Measurements from ENCODE around the gene OMP.
A peak's percentile ranks its signal among the peaks of the same experiment; 100 is the strongest.
"Not testable (repeated sequence)": the region's sequence is repeated elsewhere in the genome, so short reads cannot be mapped to it uniquely, and the experiment has no call there.

The OMP gene

DNA sequence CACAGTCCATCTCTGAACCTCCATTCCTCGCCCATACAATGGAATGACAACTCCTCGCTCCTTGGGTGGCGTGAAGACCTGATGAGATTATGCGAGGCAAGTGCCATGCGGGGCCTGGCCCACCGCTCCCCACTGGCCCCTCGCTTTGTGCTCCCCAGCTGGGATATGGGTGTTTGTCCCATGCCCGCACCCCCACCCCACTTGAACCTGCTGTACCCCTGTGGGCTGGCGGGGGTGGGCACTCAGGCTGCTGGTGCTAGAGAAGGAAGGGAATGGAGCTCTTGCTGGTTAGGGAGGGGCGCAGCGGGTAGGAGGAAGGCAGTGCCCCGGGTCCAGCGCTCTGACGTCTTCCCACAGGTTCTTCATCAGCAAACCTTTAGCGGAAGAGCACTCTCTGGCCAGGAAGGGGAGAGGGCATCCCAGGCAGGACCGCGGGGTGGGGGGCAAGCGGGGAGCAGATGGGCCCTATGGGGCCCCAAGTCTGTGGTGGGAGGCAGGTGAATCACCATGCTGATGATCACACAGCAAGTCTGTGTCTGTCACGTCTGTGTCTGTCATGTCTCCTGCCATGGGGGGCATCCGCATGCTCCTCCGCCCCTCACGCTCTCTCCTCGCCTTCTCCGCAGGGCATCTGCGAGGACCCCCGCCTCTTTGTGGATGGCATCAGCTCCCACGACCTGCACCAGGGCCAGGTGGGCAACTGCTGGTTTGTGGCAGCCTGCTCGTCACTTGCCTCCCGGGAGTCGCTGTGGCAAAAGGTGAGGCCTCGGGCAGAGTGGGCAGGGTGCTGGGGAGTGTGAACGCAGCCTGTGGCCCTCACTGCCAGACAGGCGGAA lies 9.4 kb upstream of the OMP start:
- no peak for TF ChIP-seq JUND (IDR thresholded peaks at IDR 0.05; ENCODE audit: low read depth)
- in situ Hi-C loops (cut with HindIII; ENCODE audit: low pct_unique_long_range_greater_than_20kb, low sequenced_read_pairs) = no loop called here
- no peak for DNase-seq (ENCODE audit: low read depth in 1 of 2, low spot score in 1 of 2)

DNA sequence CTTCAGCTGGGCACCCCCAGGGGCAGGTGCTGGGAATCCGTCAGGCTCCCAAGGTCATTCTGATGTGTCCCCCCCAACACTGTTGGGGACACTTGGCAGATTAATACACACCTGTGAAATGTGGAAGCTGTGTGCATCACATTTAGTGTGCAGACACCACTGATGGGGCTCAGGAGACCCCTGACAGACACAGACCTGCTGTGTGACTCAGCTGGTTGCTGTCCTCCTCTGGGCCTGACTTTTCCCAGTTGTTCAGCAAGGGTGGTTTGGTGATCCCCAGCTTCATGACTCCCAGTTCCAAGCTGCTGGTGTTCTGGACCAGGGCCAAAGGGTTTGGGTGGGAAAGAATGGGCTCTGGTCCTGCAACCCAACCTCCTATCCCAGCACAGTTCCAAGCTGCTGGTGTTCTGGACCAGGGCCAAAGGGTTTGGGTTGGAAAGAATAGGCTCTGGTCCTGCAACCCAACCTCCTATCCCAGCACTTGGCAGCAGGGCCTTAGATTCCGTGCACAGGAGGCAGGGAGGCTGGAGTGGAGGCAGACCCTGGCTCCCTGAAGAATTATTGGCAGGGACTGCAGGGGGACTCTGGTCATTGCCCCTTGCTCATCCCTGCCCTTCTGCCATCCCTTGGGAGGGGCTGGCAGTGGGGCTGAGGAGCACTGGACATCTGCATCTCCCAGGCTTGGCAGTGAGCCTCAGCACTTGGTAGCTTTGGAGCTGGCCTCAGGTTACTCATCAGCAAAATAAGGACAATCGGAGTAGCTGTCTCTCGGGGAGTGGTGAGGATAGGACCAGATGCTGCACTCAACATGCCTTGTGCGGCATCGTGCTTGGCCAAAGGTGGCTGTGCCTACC lies 8.4 kb upstream of the OMP start:
- in situ Hi-C loops (cut with HindIII; ENCODE audit: low pct_unique_long_range_greater_than_20kb, low sequenced_read_pairs) = no loop called here
- DNase-seq (ENCODE audit: low read depth in 1 of 2, low spot score in 1 of 2) = no peak
- TF ChIP-seq JUND (IDR thresholded peaks at IDR 0.05; ENCODE audit: low read depth) = no peak

DNA sequence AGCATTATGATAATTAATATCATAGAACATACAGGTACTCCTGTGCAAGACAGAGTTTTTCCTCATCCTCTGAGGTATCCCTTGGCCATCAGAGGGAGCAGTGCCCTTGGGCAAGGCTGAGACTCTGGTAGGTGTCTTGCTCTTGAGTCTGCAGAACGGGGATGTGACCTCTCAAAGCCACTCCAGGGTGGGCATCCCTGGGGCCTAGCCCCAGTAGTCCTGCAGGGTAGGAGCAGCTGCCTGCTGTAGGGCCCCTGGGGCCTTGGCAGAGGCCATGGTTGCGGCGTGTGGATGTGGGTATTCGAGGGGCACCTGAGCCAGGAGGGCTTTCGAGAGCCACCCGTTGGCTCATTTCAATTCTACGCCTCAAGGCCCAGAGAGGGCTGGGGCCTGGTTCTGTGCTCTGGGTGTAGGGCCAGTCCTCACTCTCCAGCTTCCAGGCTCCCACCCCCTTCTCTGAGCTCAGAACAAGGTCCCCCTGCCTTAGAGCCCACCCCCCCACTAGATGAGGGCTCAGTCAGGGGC lies 7.7 kb upstream of the OMP start:
- no peak for TF ChIP-seq JUND (IDR thresholded peaks at IDR 0.05; ENCODE audit: low read depth)
- in situ Hi-C loops (cut with HindIII; ENCODE audit: low pct_unique_long_range_greater_than_20kb, low sequenced_read_pairs) = no loop called here
- no peak for DNase-seq (ENCODE audit: low read depth in 1 of 2, low spot score in 1 of 2)

DNA sequence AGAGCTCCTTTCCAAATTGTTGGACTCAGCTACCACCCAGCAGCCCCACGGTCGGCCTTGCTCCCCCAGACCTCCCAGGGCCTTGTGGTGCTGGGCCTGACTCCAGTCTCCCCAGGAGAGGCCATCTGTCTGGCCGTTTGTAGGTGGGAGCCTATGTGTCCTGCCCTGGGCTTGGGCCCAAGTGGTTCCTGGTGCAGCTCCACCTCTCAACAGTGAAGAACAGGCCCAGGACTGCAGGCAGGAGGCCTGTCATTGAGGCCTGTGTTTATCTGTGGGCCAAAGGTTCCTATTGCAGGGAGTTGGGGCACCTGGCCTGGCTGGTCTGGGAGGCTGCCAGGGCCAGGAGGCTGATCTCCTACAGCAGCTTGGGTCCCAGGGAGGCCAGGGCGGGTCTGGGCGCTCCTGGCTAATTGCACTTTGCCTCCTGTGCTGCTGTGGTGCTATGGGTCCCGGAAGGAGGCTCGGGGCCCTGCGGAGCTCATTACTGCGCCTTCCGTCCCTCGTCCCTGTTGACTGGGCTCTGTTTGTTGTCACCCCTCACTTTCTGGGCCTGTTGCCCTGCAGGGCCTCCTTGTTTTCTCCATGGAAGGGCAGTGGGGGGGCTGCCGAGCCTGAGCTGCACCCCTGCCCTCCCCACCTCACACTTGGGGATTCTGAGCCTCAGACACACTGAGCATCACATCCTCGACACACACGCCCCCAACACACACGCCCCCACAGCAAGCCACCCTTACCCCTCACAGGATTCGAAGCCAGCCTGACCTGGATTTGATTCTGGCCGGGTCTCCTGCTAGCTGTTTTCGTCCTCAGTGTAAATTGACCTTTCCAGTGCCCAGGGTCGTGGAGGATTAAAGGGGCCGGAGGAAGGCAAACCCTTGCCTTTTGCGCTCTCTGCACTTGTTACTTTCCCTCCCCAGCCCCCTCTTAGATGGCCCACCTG lies 6.8 kb upstream of the OMP start:
- DNase-seq (ENCODE audit: low read depth in 1 of 2, low spot score in 1 of 2) = no peak
- TF ChIP-seq JUND (IDR thresholded peaks at IDR 0.05; ENCODE audit: low read depth) = no peak
- in situ Hi-C loops (cut with HindIII; ENCODE audit: low pct_unique_long_range_greater_than_20kb, low sequenced_read_pairs) = no loop called here

DNA sequence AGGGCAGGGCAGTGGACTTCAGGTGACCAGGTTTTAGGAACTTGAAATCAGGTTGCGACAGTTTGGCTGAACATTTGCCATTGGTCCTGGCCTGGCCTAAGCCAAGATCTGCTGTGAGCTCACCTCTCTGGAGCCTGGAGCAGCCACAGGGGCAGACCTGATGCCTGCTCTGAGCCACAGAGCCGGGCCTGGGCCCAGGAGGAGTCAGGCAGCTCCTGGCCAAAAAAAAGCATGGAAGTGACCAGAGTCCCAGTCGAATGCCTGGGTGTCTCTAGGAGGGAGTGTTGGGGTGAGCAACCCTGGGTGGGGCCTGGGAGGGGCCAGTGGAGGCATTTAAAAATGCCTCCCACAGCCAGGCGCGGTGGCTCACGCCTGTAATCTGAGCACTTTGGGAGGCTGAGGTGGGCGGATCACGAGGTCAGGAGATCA lies 6.0 kb upstream of the OMP start:
- no peak for TF ChIP-seq JUND (IDR thresholded peaks at IDR 0.05; ENCODE audit: low read depth)
- in situ Hi-C loops (cut with HindIII; ENCODE audit: low pct_unique_long_range_greater_than_20kb, low sequenced_read_pairs) = no loop called here
- DNase-seq (ENCODE audit: low read depth in 1 of 2, low spot score in 1 of 2) = no peak

DNA sequence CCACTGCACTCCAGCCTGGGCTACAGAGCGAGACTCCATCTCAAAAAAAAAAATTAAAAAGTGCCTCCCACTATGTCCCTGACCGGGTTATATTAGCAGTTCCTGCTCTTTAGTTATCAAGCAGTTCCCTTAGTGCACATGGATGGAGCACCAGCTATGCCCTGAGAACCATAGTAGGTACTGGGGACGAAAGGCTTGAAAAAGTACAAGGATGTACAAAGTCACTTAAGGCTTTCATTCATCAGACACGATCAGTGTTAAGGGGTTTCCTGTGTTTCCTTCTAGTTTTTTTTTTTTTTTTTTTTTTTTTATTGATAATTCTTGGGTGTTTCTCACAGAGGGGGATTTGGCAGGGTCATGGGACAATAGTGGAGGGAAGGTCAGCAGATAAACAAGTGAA lies 5.5 kb upstream of the OMP start:
- in situ Hi-C loops (cut with HindIII; ENCODE audit: low pct_unique_long_range_greater_than_20kb, low sequenced_read_pairs); DNase-seq (ENCODE audit: low read depth in 1 of 2, low spot score in 1 of 2): not testable (repeated sequence)

DNA sequence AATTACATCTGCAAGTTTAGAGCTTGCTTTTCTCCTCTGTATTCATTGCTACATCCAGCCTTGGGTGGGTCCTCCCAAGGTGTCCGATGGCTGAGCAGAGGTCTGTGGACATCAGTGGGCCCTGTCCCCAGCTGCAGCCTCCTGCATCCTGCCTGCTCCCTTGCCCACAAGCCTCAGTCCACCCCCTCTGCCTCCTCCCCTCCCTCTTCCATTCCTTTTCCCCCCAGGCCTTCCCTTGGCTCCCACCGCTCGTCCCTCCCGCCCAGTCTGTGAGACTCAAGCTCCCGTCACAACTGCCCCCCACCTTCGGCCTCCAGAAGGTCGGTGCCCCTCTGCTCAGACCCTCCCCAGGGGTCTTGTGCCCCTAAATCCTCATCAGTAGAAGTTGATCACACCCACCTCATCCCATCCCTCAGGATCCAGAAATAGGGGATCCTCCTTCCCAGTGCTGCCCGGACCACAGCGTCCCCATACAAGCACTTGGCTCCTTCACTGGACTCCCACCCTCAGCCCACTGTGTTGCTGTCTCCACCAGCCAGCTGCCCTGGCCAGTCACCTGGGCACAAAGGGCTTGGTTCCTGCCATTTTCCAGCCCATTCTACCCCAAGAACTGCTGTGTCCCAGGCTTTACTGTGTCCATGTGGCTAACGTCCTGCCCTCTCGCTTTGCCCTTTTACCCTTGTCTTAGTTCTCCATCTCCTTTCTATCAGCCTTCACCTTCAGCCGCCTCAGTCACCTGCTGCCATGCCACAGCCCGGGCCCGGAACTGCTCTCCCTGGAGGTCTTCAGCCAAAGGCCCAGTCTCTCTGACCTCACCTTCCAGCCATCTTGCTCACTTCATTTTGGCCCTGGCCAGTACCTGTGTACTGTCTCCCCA lies 2.2 kb upstream of the OMP start:
- no peak for TF ChIP-seq JUND (IDR thresholded peaks at IDR 0.05; ENCODE audit: low read depth)
- in situ Hi-C loops (cut with HindIII; ENCODE audit: low pct_unique_long_range_greater_than_20kb, low sequenced_read_pairs) = no loop called here
- DNase-seq (ENCODE audit: low read depth in 1 of 2, low spot score in 1 of 2) = no peak

DNA sequence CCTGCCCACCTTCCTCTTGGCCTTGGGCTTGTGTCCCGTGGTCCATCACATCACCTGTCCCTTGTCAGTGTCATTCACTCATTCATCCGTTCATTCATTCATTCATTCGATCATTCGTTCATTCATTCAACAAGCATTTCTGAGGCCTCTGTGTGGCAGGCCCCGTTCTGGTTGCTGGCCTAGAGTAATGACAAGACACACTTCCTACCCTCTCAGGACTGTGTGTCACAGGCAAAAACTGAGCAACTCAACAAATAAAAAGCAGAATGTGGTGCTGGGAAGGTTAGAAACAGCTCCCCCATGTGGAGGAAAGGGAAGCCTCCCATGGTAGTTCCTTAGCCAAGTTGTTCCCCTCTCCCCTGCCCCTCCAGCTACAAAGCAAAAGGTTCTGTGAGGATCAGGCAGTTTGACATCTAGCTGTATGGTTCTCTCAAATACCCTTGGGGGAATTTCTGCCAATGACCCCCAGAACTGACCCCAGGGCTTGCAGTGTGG lies 1.6 kb upstream of the OMP start:
- no peak for TF ChIP-seq JUND (IDR thresholded peaks at IDR 0.05; ENCODE audit: low read depth)
- DNase-seq (ENCODE audit: low read depth in 1 of 2, low spot score in 1 of 2) = peak in 1 of 2 experiments; percentile 59
- in situ Hi-C loops (cut with HindIII; ENCODE audit: low pct_unique_long_range_greater_than_20kb, low sequenced_read_pairs) = no loop called here

DNA sequence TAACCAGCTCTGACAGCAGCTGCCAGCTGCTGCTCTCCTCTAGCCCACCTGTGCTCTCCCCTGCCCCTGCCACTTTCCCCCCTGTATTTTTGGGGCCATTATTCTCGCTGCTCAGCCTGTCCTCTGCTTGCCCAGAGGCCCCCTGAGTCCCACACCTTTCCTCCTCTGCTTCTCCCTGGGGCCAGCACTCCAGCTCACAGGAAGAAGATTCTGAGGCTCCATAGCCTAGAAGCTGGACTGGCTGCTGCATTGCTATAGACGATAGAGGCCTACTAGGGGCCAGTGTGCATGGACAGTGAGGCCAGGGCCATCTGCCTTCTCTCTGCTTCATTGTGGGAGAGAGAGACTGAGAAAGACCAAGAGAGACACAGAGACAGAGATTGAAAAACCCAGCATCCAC lies 679 bp downstream of the OMP start:
- in situ Hi-C loops (cut with HindIII; ENCODE audit: low pct_unique_long_range_greater_than_20kb, low sequenced_read_pairs) = no loop called here
- DNase-seq (ENCODE audit: low read depth in 1 of 2, low spot score in 1 of 2) = no peak
- no peak for TF ChIP-seq JUND (IDR thresholded peaks at IDR 0.05; ENCODE audit: low read depth)

DNA sequence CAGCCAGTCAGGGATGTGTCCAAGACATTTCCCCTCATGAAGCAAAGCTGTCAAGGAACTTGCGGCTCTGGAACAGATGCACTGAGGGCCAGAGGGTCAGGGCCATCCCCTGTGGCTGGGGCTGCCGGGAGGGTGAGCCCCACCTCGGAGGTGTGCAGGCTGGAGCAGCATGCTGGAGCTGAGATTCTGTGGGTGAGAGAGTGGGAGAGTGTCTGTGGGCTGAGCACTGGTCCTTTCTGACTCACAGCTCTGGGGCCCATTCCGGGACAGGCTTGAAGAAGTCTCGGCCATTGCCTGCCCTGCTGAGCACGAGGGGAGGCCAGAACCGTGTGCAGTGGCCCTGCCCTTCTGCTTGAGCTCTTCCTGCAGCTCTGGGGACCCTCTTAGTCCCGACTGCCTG lies 2.1 kb downstream of the OMP start:
- no peak for DNase-seq (ENCODE audit: low read depth in 1 of 2, low spot score in 1 of 2)
- in situ Hi-C loops (cut with HindIII; ENCODE audit: low pct_unique_long_range_greater_than_20kb, low sequenced_read_pairs) = no loop called here
- TF ChIP-seq JUND (IDR thresholded peaks at IDR 0.05; ENCODE audit: low read depth) = no peak

DNA sequence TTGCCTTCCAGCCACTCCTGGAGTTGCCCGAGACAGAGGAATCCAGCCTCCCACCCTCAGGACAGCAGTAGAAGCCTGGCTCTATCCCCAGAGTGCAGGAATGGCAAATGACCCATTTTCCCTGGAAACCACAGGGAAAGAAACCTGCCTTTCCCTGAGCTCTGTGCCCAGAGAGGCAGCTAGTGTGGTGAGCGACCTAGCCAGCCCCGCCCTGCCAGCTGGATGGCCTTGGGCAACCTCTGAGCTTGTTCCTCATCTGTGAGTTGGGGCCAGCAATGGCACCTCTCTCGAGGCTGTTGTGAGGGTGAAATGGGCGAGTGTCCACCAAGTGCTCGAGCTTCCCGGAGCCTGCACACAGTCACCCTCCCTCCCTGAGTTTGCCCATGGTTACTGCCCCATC lies 3.7 kb downstream of the OMP start:
- no peak for TF ChIP-seq JUND (IDR thresholded peaks at IDR 0.05; ENCODE audit: low read depth)
- in situ Hi-C loops (cut with HindIII; ENCODE audit: low pct_unique_long_range_greater_than_20kb, low sequenced_read_pairs) = no loop called here
- DNase-seq (ENCODE audit: low read depth in 1 of 2, low spot score in 1 of 2) = no peak

Measured in T47D (cell line).